AG04450 (cell line): ENCODE measurements around the gene ANGPTL2. TPM values are rescaled to one million over a fixed set of nuclear protein-coding genes. Genes with fewer than 3 reads are reported as not detected.

Experiments used
- CTCF ChIA-PET: fragments of 300-600, 350-600 bp; formaldehyde crosslinking; extraction: SDS; loops from one replicate; lab custom pipeline; 2022; ENCODE audit warnings: antibody characterized with exemption, inconsistent platforms; lab: Charles Lee
- POLR2A ChIA-PET: fragments of 350-600 bp; formaldehyde crosslinking; extraction: SDS; loops from one replicate; lab custom pipeline; 2021; ENCODE audit warnings: antibody characterized with exemption, inconsistent platforms; lab: Yijun Ruan, JAX
- DNase-seq: peaks from one replicate; pipeline ENCODE4 v3.0.0-alpha.2; 2011; ENCODE audit warnings: low read depth, low spot score
- H3K27ac ChIP-seq: one replicate; pipeline ENCODE4 v1.5.1; 2012; ENCODE audit warnings: low read depth, low read length, control low read depth
- H3K27me3 ChIP-seq: one replicate; pipeline ENCODE4 v1.6.0; 2012; ENCODE audit warnings: low read length; ENCODE audit not compliant: control insufficient read depth, insufficient read depth
- H3K4me3 ChIP-seq: 2 replicates; pipeline ENCODE4 v1.5.1; 2011; ENCODE audit warnings: mild to moderate bottlenecking, low read depth, low read length, control low read depth
- H3K9me3 ChIP-seq: 2 replicates; pipeline ENCODE4 v1.5.1; 2012; ENCODE audit warnings: low read length; ENCODE audit not compliant: control insufficient read depth, insufficient read depth
- CTCF ChIP-seq: IDR thresholded peaks from 2 replicates; pipeline ENCODE4 v1.5.1; 2011; ENCODE audit warnings: low read depth, low read length, control low read depth, inconsistent platforms
- polyA plus RNA-seq: library from polyadenylated mRNA; depleted of rRNA; stranded (reverse); fragments of >200 nt; gene quantifications from 2 replicates; pipeline ENCODE4 v1.2.3, GENCODE V29; 2011

ANGPTL2 gene
- polyA plus RNA-seq, 1 experiment, result 108 TPM

- Histone ChIP-seq H3K27me3 (no peaks in the 10 kb centered on the region), H3K4me3 (no peak overlapping the region), H3K27ac (no peak overlapping the region), H3K9me3 (no peaks in the 10 kb centered on the region)
- POLR2A ChIA-PET, result no interaction called here
- TF ChIP-seq CTCF, result no peak
- CTCF ChIA-PET, result no interaction called here
- no peak for DNase-seq
Measured at GRCh38 chr9:127053057-127053821, 69.2 kb downstream of the ANGPTL2 start.

- no peak for DNase-seq
- POLR2A ChIA-PET, result no interaction called here
- CTCF ChIA-PET, result no interaction called here
- Histone ChIP-seq H3K4me3 (no peak overlapping the region), H3K9me3 (no peaks in the 10 kb centered on the region), H3K27ac (no peak overlapping the region), H3K27me3 (no peaks in the 10 kb centered on the region)
- TF ChIP-seq CTCF, result no peak
Measured at GRCh38 chr9:127051881-127052595, 70.4 kb downstream of the ANGPTL2 start.

GRCh38 chr9:127050591-127051001 is 71.8 kb downstream of the ANGPTL2 start:
- Histone ChIP-seq H3K4me3 (no peak overlapping the region), H3K27ac (peak overlapping the region; percentile 11), H3K9me3 (no peaks in the 10 kb centered on the region), H3K27me3 (no peaks in the 10 kb centered on the region)
- POLR2A ChIA-PET, result interaction anchor here (0.7 kb wide), 1 partner anchor 109 kb away, joined by 3 read pairs; no protein-coding TSS in a partner anchor
- CTCF ChIA-PET, result interaction anchor here (0.6 kb wide), 1 partner anchor 347 kb away, joined by 3 read pairs; no protein-coding TSS in a partner anchor
- no peak for TF ChIP-seq CTCF
- no peak for DNase-seq

GRCh38 chr9:127050152-127050551 is 72.3 kb downstream of the ANGPTL2 start:
- ChIA-PET POLR2A (interaction anchor here (0.7 to 2.0 kb wide), 2 partner anchors 109 to 136 kb away, joined by 3 to 7 read pairs; no protein-coding TSS in a partner anchor), CTCF (no interaction called here)

More at GRCh38 chr9:127050152-127050551, 72.3 kb downstream of the ANGPTL2 start:
- H3K27ac ChIP-seq, result peak overlapping the region; percentile 11
- no peak overlapping the region for H3K4me3 ChIP-seq
- H3K27me3 ChIP-seq, result no peaks in the 10 kb centered on the region
- no peak for TF ChIP-seq CTCF
- no peak for DNase-seq
- H3K9me3 ChIP-seq, result no peaks in the 10 kb centered on the region
